SH-SY5Y (cell line): ENCODE data around the gene RAX.

Experiments
- GATA2 ChIP-seq: IDR thresholded peaks from 2 replicates; pipeline ENCODE4 v1.6.1; 2011; ENCODE audit warnings: mild to moderate bottlenecking, low read depth, low read length
- GATA3 ChIP-seq: IDR thresholded peaks from 2 replicates; pipeline ENCODE4 v1.6.1; 2011; ENCODE audit warnings: low read depth, mild to moderate bottlenecking, low read length, moderate library complexity

DNA sequence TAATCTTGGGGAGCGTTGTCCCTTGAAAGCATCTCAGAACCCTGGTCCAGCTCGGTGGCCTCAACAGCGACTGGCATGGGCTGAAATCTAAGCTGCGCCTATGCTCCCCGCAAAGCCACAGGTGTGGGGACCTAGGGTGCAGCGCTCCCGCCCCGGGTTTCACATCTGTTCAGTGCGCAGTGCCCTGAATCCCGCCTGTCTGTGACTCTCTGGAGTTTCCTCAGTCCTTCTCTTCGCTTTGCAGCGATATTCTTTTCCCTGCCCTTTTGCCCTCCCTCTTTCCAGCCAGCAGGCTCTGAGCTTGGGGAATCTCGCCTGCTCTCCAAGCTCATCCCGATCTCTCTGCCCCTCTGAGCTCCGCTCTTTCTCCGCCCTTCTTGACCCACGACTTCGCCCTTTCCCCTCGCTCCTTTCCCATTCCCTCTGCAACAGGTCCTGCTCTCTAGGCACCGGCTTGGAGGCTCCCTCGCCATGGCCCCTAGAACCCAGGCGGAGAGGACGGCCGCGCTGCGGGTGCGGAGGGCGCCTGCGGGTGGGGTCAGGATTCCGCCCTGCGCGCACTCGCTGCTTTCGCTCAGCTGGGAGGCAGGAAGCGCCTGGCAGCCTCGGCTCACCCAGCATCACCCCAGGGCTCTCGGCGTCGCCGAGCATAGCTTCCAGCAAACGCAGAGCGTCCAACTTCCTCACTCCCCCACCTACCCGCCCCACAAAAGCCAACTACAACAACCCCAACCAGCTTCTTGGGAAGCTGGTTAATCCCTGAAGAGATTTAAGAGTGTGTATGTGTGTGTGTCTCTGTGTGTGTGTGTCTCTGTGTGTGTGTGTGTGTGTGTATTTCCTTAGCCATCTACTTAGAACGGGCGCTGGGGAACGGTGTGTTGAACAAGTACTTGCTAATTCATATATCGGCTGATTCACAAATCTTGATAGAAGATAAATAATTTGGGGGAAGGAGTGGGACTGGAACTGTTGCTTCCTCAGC is 52.2 kb downstream of the RAX start:
- TF ChIP-seq GATA2 (no peak), GATA3 (no peak)
